OCI-LY3 (cell line): ENCODE measurements around the gene SCARB1.

Experiments
- H2AFZ ChIP-seq: fragments of 200-600, 300-600 bp; shearing (Covaris generic); 2 replicates; pipeline ENCODE4 v1.6.0; 2014; ENCODE audit warnings: antibody characterized with exemption, low read depth, low read length
- H3K27ac ChIP-seq: fragments of 200-600, 300-600 bp; sonication (generic); 2 replicates; pipeline ENCODE4 v1.5.1; 2014; ENCODE audit warnings: mild to moderate bottlenecking, low read length, moderate library complexity, mixed read lengths
- H3K27me3 ChIP-seq: fragments of 200-600, 300-600 bp; sonication (generic); 2 replicates; pipeline ENCODE4 v1.6.1; 2014; ENCODE audit warnings: low read depth, low read length, mixed read lengths
- H3K36me3 ChIP-seq: fragments of 200-600, 300-600 bp; sonication (generic); replicated peaks from 2 replicates; pipeline ENCODE3; 2014; ENCODE audit warnings: low read depth, low read length, mixed read lengths
- H3K4me1 ChIP-seq: fragments of 300-600, 200-600 bp; sonication (generic); 2 replicates; pipeline ENCODE4 v1.6.1; 2014; ENCODE audit warnings: low read length, mixed read lengths
- H3K4me2 ChIP-seq: fragments of 200-600, 300-600 bp; sonication (generic); 2 replicates; pipeline ENCODE4 v1.6.1; 2014; ENCODE audit warnings: low read length, mixed read lengths
- H3K4me3 ChIP-seq: fragments of 300-600, 200-600 bp; sonication (generic); 2 replicates; pipeline ENCODE4 v1.5.1; 2014; ENCODE audit warnings: antibody characterized with exemption, mild to moderate bottlenecking, low read length, moderate library complexity
- H3K79me2 ChIP-seq: fragments of 300-600, 200-600 bp; shearing (Covaris generic); 2 replicates; pipeline ENCODE4 v1.6.1; 2014; ENCODE audit warnings: mild to moderate bottlenecking, low read length, mixed read lengths
- H3K9ac ChIP-seq: fragments of 300-600, 200-600 bp; shearing (Covaris generic); 2 replicates; pipeline ENCODE4 v1.6.0; 2014; ENCODE audit warnings: mild to moderate bottlenecking, low read length, moderate library complexity
- H3K9me3 ChIP-seq: fragments of 200-600, 300-600 bp; shearing (Covaris generic); 2 replicates; pipeline ENCODE4 v1.6.1; 2014; ENCODE audit warnings: low read length, mixed read lengths; ENCODE audit not compliant: insufficient read depth
- H4K20me1 ChIP-seq: fragments of 200-600, 300-600 bp; sonication (generic); 2 replicates; pipeline ENCODE4 v1.6.1; 2016; ENCODE audit warnings: low read length, mixed read lengths; ENCODE audit not compliant: insufficient read depth
- CTCF ChIP-seq: fragments of 200-600, 300-600 bp; sonication (generic); IDR thresholded peaks from 2 replicates; pipeline ENCODE4 v1.5.1; 2014; ENCODE audit warnings: antibody characterized with exemption, low read length, low read depth
- EZH2phosphoT487 ChIP-seq: fragments of 200-600 bp; shearing (Covaris generic); IDR thresholded peaks from 2 replicates; pipeline ENCODE4 v1.6.1; 2018; ENCODE audit warnings: antibody characterized with exemption, mixed run types, low read depth

The SCARB1 gene

DNA sequence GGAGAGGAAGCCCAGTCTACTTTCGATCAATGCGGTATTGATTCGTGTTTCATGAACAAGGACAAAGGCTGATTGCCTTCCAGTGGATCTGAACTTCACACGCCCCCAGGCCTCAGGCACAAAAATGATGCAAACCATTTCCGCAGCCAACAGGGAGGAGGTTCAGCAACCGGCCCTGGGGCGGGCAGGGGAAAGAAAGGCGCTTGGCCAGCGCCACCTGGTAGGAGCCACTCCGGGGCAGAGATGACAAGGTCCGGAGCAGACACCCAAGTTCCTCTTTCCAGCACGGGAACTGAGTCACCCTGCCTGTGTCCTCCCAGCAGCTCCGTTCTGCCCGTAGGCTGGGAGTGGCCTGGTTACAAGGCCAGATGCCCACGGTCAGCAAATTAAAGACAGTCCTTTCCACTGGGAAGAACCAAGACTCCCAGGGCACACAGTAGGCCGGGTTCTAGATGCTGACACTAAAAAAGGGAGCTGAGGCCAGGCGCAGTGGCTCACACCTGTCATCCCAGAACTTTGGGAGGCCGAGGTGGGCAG lies 136.3 kb downstream of the SCARB1 start:
- Histone ChIP-seq H3K4me2 (peak overlapping the region; percentile 53), H3K4me3 (peak overlapping the region; percentile 31; the same call in 1 of the 2 replicates), H3K9me3 (no peaks in the 10 kb centered on the region), H2AFZ (no peak overlapping the region), H3K27me3 (peaks cover 15% of the 10 kb centered on the region), H3K36me3 (no peaks in the 10 kb centered on the region), H4K20me1 (no peaks in the 10 kb centered on the region), H3K9ac (no peak overlapping the region), H3K27ac (no peak overlapping the region), H3K4me1 (peaks cover 6% of the 10 kb centered on the region; the same call in 1 of the 2 replicates), H3K79me2 (no peaks in the 10 kb centered on the region)
- TF ChIP-seq EZH2phosphoT487 (no peak), CTCF (peak; percentile 9; the same call in 1 of the 2 replicates)
